Pulmonary artery endothelial cell (primary cell): Measurements from ENCODE around the gene CCL4L2. TPM values are rescaled to one million over a fixed set of nuclear protein-coding genes. Genes with fewer than 3 reads are reported as not detected.
"Not testable (repeated sequence)": the region's sequence is repeated elsewhere in the genome, so short reads cannot be mapped to it uniquely, and the experiment has no call there.

Source experiments
- DNase-seq: peaks from one replicate; pipeline ENCODE4 v3.0.0-alpha.2; 2011; ENCODE audit warnings: low read depth, low spot score
- total RNA-seq: library from RNA; depleted of rRNA; stranded (reverse); fragments of >200 nt; gene quantifications from 2 replicates; pipeline ENCODE4 v1.2.3, GENCODE V29; 2014

Gene CCL4L2
- not detected in 2 replicates for total RNA-seq

DNA sequence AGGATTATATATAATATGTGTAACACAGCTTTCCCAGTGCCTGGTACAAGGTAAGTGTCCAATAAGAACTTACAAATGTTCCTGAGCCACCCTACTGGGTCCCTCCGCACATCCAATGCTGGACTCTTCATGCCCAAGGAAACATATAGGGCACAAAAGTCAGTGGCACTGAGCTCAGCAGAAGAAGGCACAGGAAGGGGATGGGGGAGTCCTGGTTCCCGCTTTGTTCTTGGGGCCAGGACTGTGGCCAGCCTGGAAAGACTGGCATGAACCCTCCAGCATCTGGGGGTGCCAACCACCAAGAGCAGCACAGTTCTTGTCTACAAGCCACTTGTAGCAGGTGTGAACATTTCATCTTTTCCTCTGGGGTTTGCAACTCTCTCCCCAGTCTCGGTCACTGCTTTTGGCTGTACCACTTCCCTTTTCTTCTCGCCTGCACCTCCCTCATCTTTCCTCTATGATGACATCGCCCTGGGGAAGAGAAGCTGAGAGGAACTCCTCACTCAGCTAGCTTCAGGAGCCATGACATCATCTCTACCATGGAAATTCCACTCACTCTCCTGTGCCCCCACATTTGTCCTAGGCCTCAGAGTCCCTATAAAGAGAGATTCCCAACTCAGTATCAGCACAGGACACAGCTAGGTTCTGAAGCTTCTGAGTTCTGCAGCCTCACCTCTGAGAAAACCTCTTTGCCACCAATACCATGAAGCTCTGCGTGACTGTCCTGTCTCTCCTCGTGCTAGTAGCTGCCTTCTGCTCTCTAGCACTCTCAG, at the start of gene CCL4L2:
Gene CCL4L2, plus strand, starts transcription at position 625 of the 773 bp plus-strand sequence.
- not testable (repeated sequence) for DNase-seq

DNA sequence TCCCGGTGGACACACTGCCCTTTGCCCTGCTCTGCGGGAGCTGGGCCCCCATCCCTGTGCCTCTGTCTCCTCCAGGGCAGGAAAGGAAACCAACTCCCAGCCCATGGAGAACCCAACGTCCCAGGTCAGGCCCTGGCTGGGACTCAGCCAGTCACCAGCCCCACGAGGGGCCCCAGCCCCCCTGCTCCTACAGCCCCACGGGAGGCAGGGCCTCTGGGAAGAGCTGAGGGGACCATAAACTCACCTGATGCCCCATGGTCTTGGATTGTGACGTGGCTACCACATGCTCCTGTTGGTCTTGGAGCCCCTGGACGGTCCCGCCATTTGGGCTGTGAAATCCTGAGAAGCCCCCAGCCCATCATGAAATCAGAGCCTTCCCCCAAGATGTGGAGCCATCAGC, 42.0 kb upstream of the CCL4L2 start:
- DNase-seq, result not testable (repeated sequence)

DNA sequence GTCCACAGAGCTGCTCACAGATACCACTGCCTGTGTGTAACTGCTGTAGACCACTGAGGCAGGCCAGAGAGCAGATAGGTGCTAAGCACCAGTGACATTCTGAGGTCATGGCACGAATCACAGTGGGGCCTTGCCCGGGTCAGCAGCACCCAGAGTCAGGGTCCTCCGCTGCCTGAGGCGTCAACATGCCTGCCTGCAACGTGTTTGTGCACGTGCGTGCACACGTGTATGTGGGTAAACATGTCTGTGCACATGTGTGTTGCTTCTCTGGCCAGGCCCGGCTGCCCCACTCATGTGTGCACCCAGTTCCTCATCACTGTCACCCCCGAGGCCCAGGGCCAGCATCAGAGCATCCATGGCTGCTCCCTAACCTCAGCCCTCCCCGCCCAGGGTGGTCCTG, 34.3 kb upstream of the CCL4L2 start, which contains the start of gene TBC1D3B:
Gene TBC1D3B, minus strand, starts transcription at position 101 of the 400 bp plus-strand sequence. CDS start 1,586 bp downstream, outside the sequence.
- not testable (repeated sequence) for DNase-seq

DNA sequence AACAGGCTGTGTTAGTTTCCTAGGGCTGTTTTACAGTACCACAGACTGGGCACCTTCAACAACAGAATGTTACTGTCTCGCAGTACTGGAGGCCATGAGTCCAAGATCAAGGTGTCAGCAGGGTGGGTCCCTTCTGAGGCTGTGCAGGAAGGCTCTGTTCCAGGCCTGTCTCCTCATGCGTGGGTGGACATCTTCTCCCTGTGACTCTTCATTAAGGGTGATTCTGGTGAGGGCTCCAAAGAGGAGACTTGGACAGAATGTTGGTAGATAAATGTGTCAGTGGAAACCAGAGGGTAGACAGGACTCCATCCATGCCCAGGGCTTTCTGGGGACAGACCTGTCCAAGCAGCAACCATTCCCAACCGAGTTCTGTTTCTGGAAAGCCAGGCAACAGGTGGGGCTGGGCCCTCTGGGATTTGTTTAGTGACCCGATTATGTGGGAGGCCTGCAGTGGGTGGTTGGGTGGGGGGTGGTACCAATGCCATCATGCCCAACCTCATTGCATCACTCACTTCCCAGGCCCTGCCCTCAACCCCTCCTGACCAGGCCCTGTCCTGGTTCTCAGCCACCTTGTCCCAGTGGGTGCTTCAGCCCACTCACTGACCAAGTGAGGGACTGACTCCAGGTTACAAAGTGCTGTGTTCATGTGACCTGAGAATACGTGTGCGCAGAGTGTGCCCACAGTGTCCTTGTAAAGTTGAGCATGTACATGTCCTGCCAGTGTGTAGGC, 29.3 kb upstream of the CCL4L2 start:
- DNase-seq, result not testable (repeated sequence)

DNA sequence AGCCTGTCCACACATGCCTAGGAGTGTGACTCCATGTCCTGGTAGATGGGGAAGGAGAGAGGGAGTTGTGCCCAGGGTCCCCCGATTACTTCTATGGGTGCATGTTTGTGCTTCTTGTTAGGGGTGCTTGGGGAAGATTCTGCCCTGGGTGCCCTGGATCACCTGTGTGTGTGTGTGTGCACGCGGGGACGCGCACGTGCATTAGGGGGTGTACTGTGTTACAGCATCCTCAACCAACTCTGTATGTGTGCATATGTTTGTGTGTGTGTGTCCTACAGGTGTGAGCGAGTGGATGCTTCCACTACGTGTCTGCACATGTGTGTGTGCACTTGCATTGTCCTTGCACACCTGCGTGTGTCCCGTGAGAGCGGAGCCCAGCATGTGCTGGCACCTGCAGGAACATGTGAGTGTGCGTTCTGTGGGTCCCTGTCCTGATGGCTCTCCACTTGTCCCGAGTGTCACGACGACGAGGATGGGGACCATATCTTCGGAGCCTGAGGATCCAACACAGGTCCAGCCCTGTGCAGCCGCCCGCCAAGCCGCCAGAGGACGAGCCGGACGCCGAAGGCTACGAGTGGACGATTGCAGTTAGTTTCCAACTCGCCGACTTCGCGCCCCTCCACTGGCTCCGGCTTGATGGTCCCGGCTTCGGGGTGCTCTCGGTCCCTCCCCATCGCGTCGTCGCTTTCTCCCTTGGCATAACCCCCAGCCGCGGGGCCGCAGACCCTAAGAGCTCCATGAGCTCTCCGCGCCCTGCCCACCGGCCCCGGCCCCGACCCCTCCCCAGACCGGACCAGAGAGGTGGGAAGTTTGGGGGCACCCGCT, 28.5 kb upstream of the CCL4L2 start:
- no peak for DNase-seq

DNA sequence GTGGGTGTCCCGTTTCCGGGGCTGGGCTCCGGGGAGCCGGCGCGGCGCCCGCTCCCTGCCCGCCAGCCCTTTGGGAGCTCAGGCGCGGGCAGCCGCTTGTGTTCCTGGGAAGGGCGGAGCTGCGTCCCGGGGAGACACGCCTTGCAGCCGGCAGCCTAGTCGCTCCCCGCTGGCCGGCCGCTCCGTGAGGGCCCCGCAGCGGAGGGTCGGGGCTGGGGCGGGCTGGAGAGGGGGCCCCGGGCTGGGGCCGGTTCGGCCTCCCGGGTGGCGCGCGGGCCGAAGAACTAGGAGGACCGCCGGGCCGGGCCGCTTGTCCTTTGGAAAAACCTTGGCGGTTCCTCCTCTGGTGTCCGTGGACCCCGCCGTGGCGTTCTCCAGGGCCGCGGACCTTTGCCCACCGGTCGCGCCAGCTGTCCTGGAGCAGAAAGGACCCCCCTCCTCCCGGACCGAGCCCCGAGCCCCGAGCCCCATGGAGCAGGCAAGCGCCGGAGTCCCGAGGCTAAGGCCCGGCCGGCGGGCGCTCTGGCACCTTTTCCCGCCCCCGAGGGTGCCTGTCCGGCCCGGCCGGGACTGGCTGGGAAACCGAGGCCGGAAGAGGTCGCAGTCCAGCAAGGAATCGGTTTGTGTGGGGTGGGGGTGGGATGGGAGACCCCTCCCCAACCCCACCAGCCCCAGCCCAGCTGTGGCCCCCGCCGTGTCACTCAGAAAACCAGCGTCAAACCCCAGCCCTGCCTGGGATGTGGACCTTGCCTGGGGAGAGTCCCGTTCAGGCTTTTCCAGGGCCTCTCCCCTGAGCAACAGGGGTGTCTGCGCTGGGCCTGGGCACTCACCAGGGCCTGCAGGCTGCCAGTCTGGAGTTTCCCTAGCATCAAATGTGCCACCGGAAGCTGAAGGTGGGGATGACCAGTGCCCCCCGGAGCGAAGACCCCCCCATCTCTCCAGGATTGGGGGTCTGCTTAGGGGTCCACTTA, 27.6 kb upstream of the CCL4L2 start:
- DNase-seq, result no peak

DNA sequence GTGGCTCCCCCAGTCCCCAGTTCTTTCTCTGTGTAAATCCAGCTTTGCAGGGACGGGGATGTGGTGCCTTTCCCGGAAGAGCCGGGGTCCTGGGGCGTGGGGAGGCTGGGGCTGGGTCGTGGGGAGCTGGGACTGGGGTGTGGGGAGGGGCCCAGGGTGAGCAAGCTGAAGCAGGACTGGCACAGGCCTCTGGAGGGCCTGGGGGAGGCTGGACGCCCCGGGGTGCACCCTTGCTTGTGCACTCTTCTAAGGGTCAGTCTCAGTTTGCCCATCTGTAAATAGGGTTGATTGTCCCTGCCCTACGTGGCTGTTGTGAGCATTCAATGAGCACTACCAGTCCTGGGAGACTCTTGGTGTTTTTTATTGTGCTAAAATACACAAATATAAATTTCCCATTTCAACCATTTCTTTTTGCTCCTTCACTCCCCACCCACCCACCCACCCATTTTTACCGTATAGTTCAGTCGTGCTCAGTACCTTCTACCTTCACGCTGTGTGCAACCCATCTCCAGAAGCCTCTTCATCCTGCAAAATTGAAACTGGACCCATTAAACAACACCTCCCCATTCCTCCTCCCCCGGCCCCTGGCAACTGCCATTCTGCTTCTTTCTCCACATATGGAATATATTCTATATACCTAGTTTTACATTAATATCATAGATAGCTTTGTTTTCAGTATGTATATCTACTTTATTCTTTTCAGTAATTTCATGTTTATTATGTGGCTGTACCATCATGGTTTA, 26.7 kb upstream of the CCL4L2 start:
- DNase-seq, result no peak

DNA sequence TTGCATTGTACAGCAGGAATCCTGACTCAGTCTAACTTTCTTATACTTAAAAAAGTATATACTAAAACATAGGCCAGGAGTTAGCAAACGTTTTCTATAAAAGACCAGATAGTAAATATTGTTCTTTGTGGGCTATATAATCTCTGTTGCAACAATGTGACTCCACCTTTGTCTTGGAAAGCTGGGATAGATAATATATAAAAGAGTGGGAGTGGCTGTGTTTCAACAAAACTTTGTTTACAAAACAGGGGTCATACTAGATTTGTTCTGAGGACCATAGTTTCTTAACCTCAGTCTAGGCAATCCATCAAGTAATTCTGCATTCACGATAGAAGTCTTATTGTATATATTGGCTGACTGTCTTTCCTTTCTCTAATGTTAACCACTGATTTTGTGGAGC, 25.4 kb upstream of the CCL4L2 start:
- no peak for DNase-seq

DNA sequence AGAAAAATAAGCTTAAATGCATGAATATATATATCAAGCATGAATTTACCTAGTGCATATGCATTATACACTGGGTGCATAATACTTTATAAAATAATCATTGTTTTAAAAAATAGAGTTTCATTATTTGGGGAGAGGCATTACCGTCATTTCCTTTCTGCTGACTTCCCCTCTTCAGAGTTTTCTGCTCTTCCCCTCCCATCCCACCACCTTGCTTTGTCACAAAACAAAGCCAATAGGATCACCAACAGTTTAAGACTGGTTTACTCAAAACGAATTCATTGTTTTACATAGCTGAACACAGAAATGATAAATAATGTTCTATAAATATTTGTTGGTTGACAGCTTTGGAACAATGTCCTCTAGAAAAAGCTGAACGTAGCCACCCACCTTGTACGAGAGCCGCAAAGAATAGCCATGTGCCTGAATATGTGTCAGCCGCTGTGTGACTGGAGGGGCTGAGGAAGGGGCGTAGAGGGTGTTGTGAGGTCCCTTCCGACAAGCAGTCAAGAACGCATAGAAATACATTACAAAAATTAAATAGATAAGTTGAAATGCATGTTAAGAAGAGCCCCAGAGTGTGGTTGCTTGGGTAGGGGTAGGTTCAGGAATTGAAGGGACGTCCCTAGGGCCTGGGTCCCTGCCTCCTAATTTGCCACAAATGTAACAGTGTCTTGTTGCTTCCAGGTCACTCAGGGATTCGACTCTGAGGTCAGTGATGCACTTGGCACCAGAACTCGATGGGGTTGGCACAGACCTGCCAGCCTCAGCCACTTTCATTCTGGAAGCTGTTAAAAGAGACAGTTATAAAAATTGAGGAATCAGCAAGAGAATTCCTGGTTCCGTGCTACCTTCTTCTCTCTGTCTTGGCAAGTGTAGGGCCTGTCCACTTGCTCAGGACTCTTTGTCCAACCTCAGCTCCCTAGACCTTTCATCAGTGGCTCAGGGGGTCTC, 23.8 kb upstream of the CCL4L2 start:
- DNase-seq, result not testable (repeated sequence)

DNA sequence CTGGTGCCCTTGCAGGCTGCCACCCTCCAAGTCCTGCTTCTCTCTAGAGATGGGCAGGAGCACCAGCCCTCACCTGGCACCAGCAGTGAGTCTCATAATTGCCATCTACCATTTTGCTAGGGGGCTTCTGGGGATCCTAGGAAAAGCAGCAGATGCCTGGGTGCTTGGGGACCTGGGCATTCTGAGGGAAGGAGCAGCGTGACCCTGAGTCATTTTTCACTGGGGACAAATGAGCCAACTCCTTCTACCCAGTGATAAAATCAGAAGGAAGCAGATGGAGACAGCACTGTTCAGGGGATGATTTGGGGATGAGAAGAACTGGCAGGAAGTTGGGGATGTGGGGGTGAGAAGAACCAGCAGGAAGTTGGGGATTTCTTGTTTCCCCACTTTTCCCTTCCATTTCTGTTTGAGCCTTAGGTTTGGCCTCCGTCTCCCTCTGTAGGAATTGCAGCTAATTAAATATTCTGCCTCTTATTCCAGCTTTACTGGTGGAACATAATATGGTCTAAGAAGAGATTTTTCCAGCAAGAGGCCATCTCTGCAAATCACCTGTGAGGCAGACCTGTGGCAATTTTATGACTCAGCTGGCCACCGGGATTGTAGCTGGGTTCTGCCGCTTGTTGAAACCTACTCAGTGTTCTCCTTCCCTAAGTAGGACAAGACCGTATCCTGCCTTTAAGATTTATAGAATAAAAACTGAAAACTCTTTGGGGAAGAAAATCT, 22.8 kb upstream of the CCL4L2 start:
- not testable (repeated sequence) for DNase-seq

DNA sequence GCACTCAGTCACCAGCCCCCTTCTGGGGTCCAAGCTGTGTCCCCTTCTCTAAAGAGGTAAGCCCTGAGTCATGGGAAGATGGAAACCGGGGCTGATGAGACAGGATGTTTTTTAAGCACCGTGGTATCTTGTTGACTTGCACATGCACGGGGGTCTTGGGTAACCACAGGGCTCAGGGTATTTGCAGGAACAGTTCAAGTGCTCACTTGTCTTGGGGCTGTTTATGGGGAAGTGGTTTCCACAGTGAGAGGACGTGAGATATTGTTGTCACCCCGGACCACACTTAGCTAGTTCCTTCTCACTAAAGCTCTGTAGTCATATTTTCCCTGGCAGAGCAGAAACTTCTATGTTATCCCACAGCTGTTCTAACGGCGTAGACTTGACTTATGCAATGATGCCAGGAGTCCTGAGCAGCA, 22.0 kb upstream of the CCL4L2 start:
- no peak for DNase-seq

DNA sequence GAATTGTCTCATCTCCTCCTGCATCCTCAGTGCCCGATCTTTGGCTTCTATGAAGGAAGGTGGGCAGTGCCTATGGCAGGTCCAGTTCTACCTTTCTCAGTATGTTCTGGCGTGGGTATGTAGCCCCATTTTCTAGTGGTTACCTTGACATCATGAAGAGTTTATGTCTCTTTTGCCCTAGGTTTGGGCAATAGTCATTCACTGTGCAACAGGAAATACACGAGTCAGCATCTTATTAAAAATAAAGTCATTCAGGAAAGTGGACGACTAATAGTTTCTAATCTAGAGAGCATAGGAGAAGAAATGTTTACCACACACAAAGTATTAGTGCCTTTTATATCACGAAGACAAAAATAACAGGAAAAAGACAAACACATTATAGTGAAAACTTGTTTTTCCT, 20.9 kb upstream of the CCL4L2 start:
- not testable (repeated sequence) for DNase-seq

DNA sequence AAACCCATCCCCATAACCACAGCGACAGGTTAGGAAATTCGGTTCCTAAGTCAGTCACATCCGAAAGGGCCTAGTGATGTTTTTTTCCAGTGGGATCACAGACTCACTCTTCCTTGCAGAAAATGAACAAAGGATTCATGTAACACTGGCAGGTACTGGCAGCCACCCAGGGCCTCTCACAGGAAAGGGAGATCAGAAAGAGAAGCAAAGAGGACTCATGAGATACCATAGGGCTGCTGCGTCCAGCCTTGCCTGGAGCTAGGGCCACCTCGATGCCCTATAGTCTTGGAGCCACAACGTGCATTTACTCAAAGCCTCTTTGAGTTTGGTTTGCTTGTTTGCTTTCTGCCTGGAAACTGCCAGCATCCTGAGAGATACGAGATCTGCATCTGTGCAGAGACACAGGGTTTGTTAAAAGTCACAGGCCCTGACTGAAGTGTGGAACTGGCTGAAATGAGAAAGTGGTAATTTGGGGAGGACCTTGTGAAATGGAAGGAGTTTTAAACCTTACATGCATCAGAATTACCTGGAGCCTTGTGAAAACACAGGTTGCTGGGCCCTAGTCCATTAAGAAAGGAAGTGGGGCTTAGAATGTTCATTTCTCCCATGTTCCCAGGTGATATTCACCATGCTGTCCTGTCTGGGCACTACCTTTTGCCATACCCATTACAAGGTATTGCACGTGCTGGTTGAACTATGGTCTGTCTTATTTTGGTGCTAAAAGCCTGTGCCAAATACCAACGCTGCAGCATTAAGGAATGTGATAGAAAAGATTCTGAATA, 20.1 kb upstream of the CCL4L2 start:
- not testable (repeated sequence) for DNase-seq

DNA sequence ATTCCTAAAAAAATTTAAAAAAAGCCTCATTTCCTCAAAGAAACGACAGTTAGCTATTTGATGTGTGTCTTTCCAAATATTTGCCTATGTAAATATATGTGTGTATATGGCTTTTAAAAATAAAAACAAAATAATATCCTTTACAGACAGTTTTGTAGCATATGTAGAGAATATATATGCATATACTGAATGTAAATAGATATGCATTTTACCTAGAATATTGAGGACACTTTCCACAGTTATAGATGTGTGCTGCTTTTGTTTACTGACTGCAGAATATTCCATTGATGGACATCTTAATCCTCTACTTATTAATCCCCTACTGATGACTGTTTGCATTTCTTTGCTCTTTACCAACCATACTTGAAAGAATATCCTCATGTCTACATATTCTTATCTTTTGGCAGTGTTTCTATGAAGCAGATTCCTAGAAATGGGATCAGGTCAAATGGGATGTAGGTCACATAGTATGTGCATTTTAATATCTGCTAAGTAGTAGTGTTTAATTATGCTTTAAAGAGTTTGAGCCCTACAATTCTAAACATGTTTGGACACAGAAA, 17.6 kb upstream of the CCL4L2 start:
- no peak for DNase-seq

DNA sequence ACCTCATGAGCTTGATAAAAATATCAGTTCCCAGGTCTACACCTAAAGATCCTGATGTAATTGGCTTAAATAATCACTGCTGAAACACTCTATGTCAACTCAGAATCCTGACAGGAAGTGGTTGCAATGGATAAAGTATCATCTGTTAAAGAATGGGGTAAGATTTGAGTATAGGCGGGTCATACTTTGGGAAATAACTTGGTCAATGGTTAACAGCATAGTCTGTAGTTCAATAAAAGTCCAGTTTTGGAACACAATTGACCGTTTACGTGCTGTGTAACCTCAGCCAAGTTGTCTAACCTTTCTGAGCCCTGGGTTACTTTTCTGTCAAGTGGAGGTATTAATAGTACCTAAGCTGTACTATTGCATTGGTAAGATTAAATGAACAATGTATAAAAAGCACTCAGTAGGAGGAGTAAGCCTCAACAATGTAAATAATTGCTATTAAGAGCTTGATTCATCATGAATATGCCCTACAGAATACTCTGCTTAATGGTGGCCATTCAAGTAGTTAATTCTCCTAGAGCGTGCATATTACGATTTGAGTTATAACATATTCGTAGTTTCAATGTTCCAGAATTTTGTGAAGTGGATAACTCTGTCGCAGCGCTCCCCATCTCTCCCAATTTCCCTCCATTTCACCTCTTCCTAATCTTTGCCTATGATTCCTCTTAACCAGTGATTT, 16.6 kb upstream of the CCL4L2 start:
- not testable (repeated sequence) for DNase-seq

DNA sequence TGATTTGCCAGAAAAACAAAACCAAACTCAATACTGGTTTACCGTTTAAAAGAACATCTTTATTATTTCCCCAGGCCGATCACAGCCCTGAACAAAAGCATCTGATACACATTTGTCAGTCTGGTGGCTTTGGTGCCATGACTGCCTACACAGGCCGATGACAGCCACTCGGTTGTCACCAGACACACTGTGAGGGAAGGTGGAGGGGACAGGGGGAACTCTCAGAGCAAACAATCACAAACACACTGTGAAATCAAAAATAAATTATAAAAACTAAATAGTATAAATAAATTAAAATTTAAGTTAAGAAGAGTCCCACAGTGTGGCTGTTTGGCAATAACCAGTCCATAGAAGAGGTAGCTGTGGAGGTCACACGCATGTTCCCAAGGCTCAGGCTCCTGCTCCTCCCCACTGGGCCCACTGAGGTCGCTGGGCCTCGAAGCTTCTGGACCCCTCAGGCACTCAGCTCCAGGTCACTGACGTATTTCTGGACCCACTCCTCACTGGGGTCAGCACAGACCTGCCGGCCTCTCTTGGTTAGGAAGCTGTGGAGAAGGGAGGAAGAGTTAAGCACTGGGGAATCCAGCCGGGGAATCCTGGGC, 15.9 kb upstream of the CCL4L2 start:
- DNase-seq, result not testable (repeated sequence)
